ENCODE data around the gene NOC4L.

NOC4L gene

DNA sequence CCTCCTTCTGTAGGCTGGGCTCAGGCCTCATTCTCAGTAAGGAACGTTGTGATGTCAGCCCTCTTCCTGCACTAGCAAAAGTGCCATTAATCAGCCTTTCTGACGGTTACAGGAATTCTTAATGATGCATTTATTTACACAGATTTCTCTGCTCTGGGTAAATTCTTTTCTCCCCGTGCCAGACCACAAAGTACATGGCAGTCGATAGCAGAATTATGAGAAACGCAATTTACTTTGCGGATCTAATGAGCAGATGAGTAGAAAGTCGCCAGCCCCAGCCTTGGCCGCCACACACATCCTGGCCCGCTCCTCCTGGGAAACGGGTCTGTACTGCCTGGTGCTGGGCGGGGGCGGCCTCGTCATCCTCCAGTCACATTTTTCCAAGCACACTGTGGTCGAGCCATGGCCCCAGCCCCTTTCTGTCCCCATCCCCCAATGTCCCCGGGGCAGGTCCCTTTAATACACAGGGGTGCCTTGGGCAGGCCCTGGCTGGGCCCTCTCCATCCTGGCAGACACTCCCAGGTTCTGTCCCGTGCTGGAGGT, 25.9 kb downstream of the NOC4L start:
- no peak for DNase-seq (ENCODE audit: low read depth in 2 of 2)

DNA sequence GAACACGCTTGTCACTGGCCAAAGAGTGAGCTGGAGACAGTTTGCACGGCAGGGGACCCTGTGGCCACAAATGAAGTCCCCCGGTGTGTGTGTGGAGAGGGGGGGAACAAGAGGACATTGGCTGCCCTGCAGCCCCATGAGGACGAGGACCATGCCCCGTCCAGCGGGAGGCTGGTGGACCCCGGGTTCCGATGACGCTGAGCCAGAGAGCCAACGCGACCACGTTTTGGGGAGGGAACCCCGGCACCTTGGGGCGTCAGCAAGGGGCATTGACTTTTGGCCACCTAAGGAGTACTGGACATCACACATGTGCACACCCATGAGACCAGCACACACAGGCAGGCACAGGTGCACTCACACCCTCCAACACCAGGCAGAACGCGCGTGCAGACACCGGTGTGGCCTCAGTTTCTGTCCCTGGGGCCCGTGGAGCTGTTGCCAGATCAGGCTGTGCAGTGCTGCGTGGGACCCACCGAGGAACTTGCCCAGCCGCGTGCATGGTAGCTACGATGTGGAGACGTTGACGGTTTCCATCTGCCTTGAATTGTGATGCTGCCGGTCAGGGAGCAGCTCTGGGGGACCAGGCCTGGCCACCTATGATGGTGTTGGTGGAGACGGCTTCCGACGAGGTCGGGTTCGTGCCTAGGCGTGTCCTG, 26.5 kb downstream of the NOC4L start:
- DNase-seq (ENCODE audit: low read depth in 2 of 2) = no peak

- DNase-seq (ENCODE audit: low read depth in 2 of 2) = no peak
Measured at GRCh38 chr12:132171293-132171967, 27.2 kb downstream of the NOC4L start.

- no peak for DNase-seq (ENCODE audit: low read depth in 2 of 2)
Measured at GRCh38 chr12:132171968-132172521, 27.8 kb downstream of the NOC4L start.

DNA sequence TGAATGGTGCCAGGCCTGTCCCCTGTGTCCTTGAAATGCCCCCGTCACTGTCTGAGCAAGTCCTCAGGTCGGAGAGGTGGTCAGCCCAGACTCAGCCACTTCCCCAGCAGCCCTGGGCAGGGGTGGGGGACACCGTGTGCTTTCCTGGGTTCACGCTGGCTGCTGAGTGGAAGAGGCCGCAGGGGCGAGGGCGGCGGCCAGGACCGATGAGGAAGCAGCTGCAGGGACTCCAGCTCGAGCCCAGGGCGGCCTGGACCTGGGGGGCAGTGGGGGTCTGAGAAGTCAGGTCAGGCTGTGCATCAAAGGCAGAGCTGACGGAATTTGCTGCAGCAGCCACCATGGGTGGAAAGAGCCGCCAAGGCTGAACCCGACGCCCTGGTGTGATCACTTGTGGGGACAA, 28.4 kb downstream of the NOC4L start:
- DNase-seq (ENCODE audit: low read depth in 2 of 2) = no peak

DNA sequence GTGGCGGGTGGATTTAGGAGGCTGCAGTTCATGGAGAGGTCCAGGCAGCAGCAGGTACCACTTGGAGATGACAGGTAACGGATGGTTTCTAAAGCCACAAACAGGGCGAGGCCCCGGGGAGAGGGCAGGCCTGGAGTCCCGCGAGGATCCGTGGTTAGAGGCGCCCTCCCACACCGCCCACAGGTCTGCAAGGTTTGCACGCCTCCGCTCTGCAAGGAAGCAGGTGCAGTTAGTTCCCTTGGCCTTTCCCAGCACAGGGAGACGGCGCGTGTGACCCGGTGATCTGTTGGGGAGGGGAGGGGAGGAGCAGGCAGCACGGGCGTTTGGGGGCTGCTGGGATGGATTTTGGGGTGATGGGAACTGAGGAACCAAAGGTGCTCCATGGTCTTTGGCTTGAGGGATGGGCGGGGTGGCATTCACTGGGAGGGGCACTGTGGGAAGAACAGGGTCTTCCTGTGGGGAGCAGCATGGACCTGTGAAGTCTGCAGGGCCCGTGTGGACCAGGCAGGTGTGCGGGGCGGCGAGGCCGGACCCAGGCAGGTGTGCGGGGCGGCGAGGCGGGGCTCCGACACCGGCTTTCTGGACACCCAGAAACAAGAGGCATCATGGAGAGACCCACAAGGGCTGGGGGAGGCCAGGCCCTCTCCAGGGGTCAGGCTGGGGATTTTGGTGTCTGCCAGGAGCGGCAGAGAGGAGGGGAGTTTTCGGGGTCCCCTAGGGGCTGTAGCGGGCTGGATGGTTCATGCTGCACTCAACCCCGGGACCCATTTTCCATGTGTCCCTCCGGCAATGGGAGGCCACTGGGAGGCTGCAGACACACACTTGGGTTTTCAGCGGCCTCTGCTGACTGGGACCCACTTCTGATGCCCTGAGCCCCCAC, 29.1 kb downstream of the NOC4L start:
- DNase-seq (ENCODE audit: low read depth in 2 of 2) = no peak

GRCh38 chr12:132174015-132174838, 30.0 kb downstream of the NOC4L start:
- DNase-seq (ENCODE audit: low read depth in 2 of 2) = no peak

GRCh38 chr12:132174839-132175490, 30.7 kb downstream of the NOC4L start:
- no peak for DNase-seq (ENCODE audit: low read depth in 2 of 2)

- no peak for DNase-seq (ENCODE audit: low read depth in 2 of 2)
Measured at GRCh38 chr12:132175496-132176384, 31.5 kb downstream of the NOC4L start.

GRCh38 chr12:132176385-132176919, 32.2 kb downstream of the NOC4L start:
- no peak for DNase-seq (ENCODE audit: low read depth in 2 of 2)

GRCh38 chr12:132176920-132177551, 32.8 kb downstream of the NOC4L start:
- DNase-seq (ENCODE audit: low read depth in 2 of 2) = no peak

GRCh38 chr12:132178316-132178715, 34.1 kb downstream of the NOC4L start:
- no peak for DNase-seq (ENCODE audit: low read depth in 2 of 2)

GRCh38 chr12:132178801-132179401, 34.6 kb downstream of the NOC4L start:
- no peak for DNase-seq (ENCODE audit: low read depth in 2 of 2)

DNA sequence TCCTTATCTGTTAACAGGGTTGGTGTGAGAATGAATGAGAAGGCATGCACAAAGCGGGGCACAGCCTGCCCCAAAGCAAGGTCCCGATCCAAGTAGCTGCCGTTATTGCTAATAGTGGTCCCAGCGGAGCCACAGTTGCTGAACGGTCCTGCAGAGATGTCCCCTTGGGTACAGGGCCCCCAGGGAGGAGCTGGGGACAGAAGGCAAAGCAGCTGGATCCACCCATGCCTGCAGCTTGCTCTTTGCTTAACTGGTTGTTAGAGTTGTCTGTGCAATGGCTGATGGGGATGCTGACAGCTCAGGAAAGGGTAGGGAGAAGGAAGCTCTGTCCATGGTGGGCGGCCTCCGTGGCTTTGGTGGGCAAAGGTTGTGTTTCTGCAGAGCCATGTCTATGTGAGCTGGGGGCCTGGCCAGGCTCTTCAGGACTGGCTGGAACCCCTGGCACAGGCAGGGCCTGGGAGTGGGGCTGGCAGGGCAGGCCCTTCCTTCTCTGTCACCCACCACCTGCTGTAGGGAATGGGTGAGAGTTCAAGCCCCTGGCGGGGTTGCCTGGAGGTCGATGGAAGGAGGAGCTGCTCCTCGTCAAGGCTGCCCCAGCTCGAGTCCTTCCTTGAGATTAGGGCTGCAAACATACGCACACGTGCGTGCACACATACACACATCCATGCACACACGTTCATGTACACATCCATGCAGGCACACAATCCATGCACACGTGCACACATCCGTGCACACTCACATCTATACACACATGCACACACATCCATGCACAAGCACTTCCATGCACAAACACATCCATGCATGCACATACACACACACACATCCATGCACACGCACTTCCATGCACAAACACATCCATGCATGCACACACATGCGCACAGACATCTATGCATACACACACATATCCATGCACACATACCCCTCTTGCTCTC, 35.4 kb downstream of the NOC4L start:
- no peak for DNase-seq (ENCODE audit: low read depth in 2 of 2)

DNA sequence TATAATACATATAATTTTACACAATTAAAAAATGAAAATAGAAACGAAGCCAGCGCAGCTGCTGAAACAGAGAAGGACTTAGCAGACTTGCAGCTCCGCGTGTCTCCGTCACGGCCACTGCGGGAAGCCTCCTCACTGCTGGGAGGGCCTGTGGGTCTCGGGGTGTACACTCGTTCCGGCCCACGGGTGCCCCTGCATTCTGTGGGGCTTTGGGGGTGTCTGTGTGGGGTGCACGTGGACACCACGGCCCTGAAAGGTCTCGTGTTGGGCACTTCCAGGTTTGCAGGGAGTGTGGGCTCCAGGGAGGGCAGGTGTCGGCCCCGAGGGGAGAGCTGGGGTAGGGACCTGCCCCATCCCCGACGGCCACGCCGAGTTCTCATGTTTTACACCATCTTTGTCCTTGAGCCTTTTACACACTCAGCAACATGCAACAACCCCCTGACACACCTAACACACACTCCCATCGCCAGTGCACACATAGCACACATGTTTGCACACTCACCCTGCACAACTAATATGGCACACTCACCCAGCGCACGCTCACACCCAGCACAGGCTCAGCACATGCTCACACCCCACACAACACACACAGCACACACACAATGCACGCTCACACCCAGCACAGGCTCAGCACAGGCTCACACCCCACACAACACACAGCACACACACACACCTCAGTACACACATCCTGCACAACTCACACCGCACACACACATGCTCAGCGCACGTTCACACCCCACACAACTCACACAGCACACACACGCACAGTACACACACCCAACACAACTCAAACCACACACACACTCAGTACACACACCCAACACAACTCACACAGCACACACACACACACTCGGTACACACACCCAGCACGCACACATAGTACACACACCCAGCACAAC, 36.6 kb downstream of the NOC4L start:
- DNase-seq (ENCODE audit: low read depth in 2 of 2) = no peak

DNA sequence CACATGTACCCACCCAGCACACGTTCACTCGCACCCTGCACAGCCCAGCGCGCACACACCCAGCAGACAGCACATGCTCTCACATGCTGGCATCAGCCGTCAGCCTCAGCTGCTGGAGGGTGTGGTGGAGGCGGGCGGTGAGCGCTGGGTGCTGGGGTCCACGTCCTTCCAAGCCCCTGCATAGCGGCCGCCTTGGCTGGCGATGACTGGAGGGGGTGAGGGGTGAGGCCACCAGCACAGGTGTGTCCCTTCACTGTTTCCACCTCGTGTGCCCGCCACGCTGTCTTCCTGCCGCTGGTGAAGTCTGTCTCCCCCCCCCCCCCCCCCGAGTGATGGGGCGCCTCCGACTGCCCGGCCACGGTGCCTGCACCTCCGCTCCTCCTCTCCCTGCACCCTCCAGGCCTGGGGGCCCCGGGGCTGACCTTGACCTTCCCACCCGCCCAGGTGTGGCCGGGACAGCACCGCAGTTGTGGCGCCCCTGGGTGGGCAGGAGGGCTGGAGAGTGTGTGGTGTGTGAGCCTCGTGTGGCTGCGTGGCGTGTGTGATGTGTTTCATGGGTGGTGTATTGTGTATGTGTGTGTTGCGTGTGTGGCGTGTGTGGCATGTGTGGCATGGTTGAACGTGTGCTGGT, 37.4 kb downstream of the NOC4L start:
- DNase-seq (ENCODE audit: low read depth in 2 of 2) = no peak
